CD4-positive, alpha-beta T cell (primary cell): Measurements from ENCODE around the gene KIF2A. TPM values are rescaled to one million over a fixed set of nuclear protein-coding genes. Genes with fewer than 3 reads are reported as not detected.
A peak's percentile ranks its signal among the peaks of the same experiment; 100 is the strongest.

Source experiments
- ATAC-seq: fragments of 200-7000 bp; cut with Tn5 transposase; one replicate; pipeline ENCODE4 v1.10.0; 2022; ENCODE audit warnings: mild to moderate bottlenecking; ENCODE audit not compliant: poor library complexity
- CTCF ChIA-PET: fragments of 350-600 bp; sonication (Branson Sonifier 250); formaldehyde crosslinking; loops from one replicate; lab custom pipeline; 2021; ENCODE audit warnings: antibody characterized with exemption, inconsistent platforms; lab: Charles Lee
- POLR2A ChIA-PET: fragments of 350-600 bp; sonication (Branson Sonifier 250); formaldehyde crosslinking; loops from one replicate; lab custom pipeline; 2021; ENCODE audit warnings: antibody characterized with exemption, inconsistent platforms; lab: Charles Lee
- DNase-seq, 14 experiments: peaks; one replicate each; pipeline ENCODE4 v3.0.0-alpha.2; 2013 to 2020; ENCODE audit warnings: mixed read lengths in 2 of 14
- H3K27ac ChIP-seq, 2 donors: one replicate each; pipeline versions ENCODE4 v1.5.1 to v1.7.0; 2013; ENCODE audit warnings: low read length in 2 of 2, low read depth in 1 of 2, mild to moderate bottlenecking in 1 of 2
- H3K27me3 ChIP-seq, 2 experiments: 1 replicate in 1 of 2; 2 replicates in 1 of 2; pipeline versions ENCODE4 v1.6.1 to v1.7.0; 2013; ENCODE audit warnings: low read length in 2 of 2, control low read depth in 1 of 2, mild to moderate bottlenecking in 1 of 2, moderate library complexity in 1 of 2; ENCODE audit not compliant: insufficient read depth in 2 of 2, control insufficient read depth in 1 of 2
- H3K36me3 ChIP-seq: one replicate; pipeline ENCODE4 v1.6.1; 2013; ENCODE audit warnings: low read length, control low read depth; ENCODE audit not compliant: insufficient read depth
- H3K4me1 ChIP-seq: one replicate; pipeline ENCODE4 v1.6.1; 2013; ENCODE audit warnings: low read length, control low read depth; ENCODE audit not compliant: insufficient read depth
- H3K4me3 ChIP-seq: one replicate; pipeline ENCODE4 v1.5.1; 2013; ENCODE audit warnings: mild to moderate bottlenecking, low read length, moderate library complexity
- H3K9me3 ChIP-seq, 2 experiments: 1 replicate in 1 of 2; 2 replicates in 1 of 2; pipeline versions ENCODE4 v1.6.1 to v1.7.0; 2013; ENCODE audit warnings: low read length in 2 of 2, mild to moderate bottlenecking in 2 of 2, control low read depth in 1 of 2, moderate library complexity in 1 of 2; ENCODE audit not compliant: control insufficient read depth in 1 of 2, insufficient read depth in 1 of 2
- H3K27ac Mint-ChIP-seq: one replicate; pipeline ENCODE4 v1.8.0; 2020; ENCODE audit warnings: mixed read lengths
- H3K27me3 Mint-ChIP-seq: one replicate; pipeline ENCODE4 v1.8.0; 2021; ENCODE audit warnings: mixed read lengths
- H3K36me3 Mint-ChIP-seq: one replicate; pipeline ENCODE4 v1.8.0; 2021; ENCODE audit warnings: low read depth, mixed read lengths
- H3K4me1 Mint-ChIP-seq: one replicate; pipeline ENCODE4 v1.8.0; 2021; ENCODE audit warnings: low read depth, mixed read lengths
- H3K4me3 Mint-ChIP-seq: one replicate; pipeline ENCODE4 v1.8.0; 2020; ENCODE audit warnings: mild to moderate bottlenecking, mixed read lengths
- H3K9me3 Mint-ChIP-seq: one replicate; pipeline ENCODE4 v1.8.0; 2020; ENCODE audit warnings: mixed read lengths
- CTCF ChIP-seq: fragments of 200-600 bp; IDR thresholded peaks from one replicate; pipeline ENCODE4 v1.8.0; 2022; ENCODE audit warnings: antibody characterized with exemption, mild to moderate bottlenecking
- intact Hi-C, 2 experiments: fragments of 100-400 bp; cut with DNase I in 1 of 2; cut with micrococcal nuclease in 1 of 2; formaldehyde crosslinking; loops; one replicate each; pipeline versions ENCODE4 v1.15.1 to v1.9.0; 2023 to 2025; cut with DNase I, micrococcal nuclease
- total RNA-seq, 174 experiments: library from RNA in 2 of 174; stranded (reverse) in 2 of 174; gene quantifications; one replicate each; pipeline ENCODE4 v1.2.3 and lab custom pipeline; 2021 to 2026

The KIF2A gene
- total RNA-seq, 2 experiments from 2014 or later = 78.4 to 81.8 TPM

- ChIA-PET CTCF (no interaction called here), POLR2A (no interaction called here)
- Mint-ChIP-seq H3K9me3 (no peaks in the 10 kb centered on the region), H3K27ac (peak overlapping the region; percentile 63), H3K4me3 (no peak overlapping the region), H3K36me3 (peaks cover 73% of the 10 kb centered on the region), H3K27me3 (no peaks in the 10 kb centered on the region), H3K4me1 (no peaks in the 10 kb centered on the region)
- no peak for ATAC-seq
- intact Hi-C loops = no loop called here
- TF ChIP-seq CTCF = no peak
- no peak overlapping the region for H3K4me3 ChIP-seq
- H3K36me3 ChIP-seq = peaks cover 70% of the 10 kb centered on the region
- H3K9me3 ChIP-seq = no peaks in the 10 kb centered on the region
- no peaks in the 10 kb centered on the region for H3K27me3 ChIP-seq
- no peaks in the 10 kb centered on the region for H3K4me1 ChIP-seq
- no peak overlapping the region for H3K27ac ChIP-seq
- DNase-seq = no peak
These were observed 65.4 kb downstream of the KIF2A start for GRCh38 chr5:62371409-62371808.

GRCh38 chr5:62372600-62372999 is 66.6 kb downstream of the KIF2A start:
- Mint-ChIP-seq H3K27ac (peak overlapping the region; percentile 63), H3K27me3 (no peaks in the 10 kb centered on the region), H3K36me3 (peaks cover 71% of the 10 kb centered on the region), H3K4me1 (no peaks in the 10 kb centered on the region), H3K4me3 (no peak overlapping the region), H3K9me3 (no peaks in the 10 kb centered on the region)
- DNase-seq (no peak), ATAC-seq (no peak)
- Histone ChIP-seq H3K27me3 (no peaks in the 10 kb centered on the region), H3K27ac (no peak overlapping the region), H3K4me3 (no peak overlapping the region), H3K4me1 (no peaks in the 10 kb centered on the region), H3K9me3 (no peaks in the 10 kb centered on the region), H3K36me3 (peaks cover 76% of the 10 kb centered on the region)
- no peak for TF ChIP-seq CTCF
- ChIA-PET POLR2A (interaction anchor here (0.7 kb wide), 1 partner anchor 14 kb away, joined by 3 read pairs; no protein-coding TSS in a partner anchor), CTCF (no interaction called here)
- intact Hi-C loops = no loop called here

GRCh38 chr5:62373382-62373781 is 67.4 kb downstream of the KIF2A start:
- Mint-ChIP-seq H3K27ac (peak overlapping the region; percentile 30), H3K4me3 (no peak overlapping the region), H3K4me1 (no peaks in the 10 kb centered on the region), H3K27me3 (no peaks in the 10 kb centered on the region), H3K36me3 (peaks cover 79% of the 10 kb centered on the region), H3K9me3 (no peaks in the 10 kb centered on the region)
- intact Hi-C loops = no loop called here
- Histone ChIP-seq H3K4me3 (no peak overlapping the region), H3K36me3 (peaks cover 78% of the 10 kb centered on the region), H3K4me1 (no peaks in the 10 kb centered on the region), H3K27me3 (no peaks in the 10 kb centered on the region), H3K27ac (no peak overlapping the region), H3K9me3 (no peaks in the 10 kb centered on the region)
- TF ChIP-seq CTCF = no peak
- ATAC-seq (no peak), DNase-seq (no peak)
- ChIA-PET CTCF (no interaction called here), POLR2A (interaction anchor here (0.7 kb wide), 1 partner anchor 13 kb away, joined by 3 read pairs; no protein-coding TSS in a partner anchor)
